ENCODE data around the gene MRC2.

GRCh38 chr17:62657690-62658089 is 30.2 kb downstream of the MRC2 start:
- TF ChIP-seq POLR2A (IDR thresholded peaks at IDR 0.05; ENCODE audit: low read depth, low read length) = no peak
- TF ChIP-seq PAX5 (IDR thresholded peaks at IDR 0.05; ENCODE audit: insufficient read depth, low read length, severe bottlenecking) = no peak
- TF ChIP-seq TAF1 (IDR thresholded peaks at IDR 0.05; ENCODE audit: low read depth, low read length) = no peak

Measured in GM12891 (cell line).